ENCODE data around the gene SOCS1. TPM values are rescaled to one million over a fixed set of nuclear protein-coding genes. Genes with fewer than 3 reads are reported as not detected.

Gene SOCS1
- total and polyA plus RNA-seq, 2 of the 4 experiments (the other 2 are of a cell fraction): 2.0 to 22.0 TPM

- H2BK5ac ChIP-seq (ENCODE audit: low read depth, low read length, poor library complexity, severe bottlenecking): no peak overlapping the region
- no peak overlapping the region for H2BK15ac ChIP-seq (ENCODE audit: low read depth, low read length)
- H3K4ac ChIP-seq (ENCODE audit: low read depth, low read length): no peak overlapping the region
- TF ChIP-seq, protein P1, sequence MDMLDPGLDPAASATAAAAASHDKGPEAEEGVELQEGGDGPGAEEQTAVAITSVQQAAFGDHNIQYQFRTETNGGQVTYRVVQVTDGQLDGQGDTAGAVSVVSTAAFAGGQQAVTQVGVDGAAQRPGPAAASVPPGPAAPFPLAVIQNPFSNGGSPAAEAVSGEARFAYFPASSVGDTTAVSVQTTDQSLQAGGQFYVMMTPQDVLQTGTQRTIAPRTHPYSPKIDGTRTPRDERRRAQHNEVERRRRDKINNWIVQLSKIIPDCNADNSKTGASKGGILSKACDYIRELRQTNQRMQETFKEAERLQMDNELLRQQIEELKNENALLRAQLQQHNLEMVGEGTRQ (IDR thresholded peaks at IDR 0.05; ENCODE audit: low read depth, low read length): no peak
- TF ChIP-seq NFE2L2 (IDR thresholded peaks at IDR 0.05; ENCODE audit: low read depth, low read length) (no peak), RFX5 (IDR thresholded peaks at IDR 0.05; ENCODE audit: low read depth, low read length) (no peak), MAZ (IDR thresholded peaks at IDR 0.05; ENCODE audit: borderline replicate concordance, low read depth, low read length) (no peak), RCOR1 (IDR thresholded peaks at IDR 0.05; ENCODE audit: insufficient replicate concordance, low read length) (no peak), CEBPB (IDR thresholded peaks at IDR 0.05; ENCODE audit: low read depth, low read length) (no peak), FOS (IDR thresholded peaks at IDR 0.05; ENCODE audit: low read depth, low read length) (no peak), BHLHE40 (IDR thresholded peaks at IDR 0.05; ENCODE audit: low read depth, low read length) (no peak), RAD21 (IDR thresholded peaks at IDR 0.05; ENCODE audit: low read length) (no peak), MXI1 (IDR thresholded peaks at IDR 0.05; ENCODE audit: borderline replicate concordance, low read depth, low read length) (no peak), CHD1 (IDR thresholded peaks at IDR 0.05; ENCODE audit: low read depth, low read length) (no peak), CTCF (conservative IDR thresholded peaks at IDR 0.05; ENCODE audit: low read depth, low read length) (no peak), POLR2A (IDR thresholded peaks at IDR 0.05; ENCODE audit: low read depth, low read length) (no peak), SMC3 (IDR thresholded peaks at IDR 0.05; ENCODE audit: low read depth, low read length) (no peak), MAFK (IDR thresholded peaks at IDR 0.05; ENCODE audit: low read depth, low read length) (no peak)
- TF ChIP-seq, protein P2, sequence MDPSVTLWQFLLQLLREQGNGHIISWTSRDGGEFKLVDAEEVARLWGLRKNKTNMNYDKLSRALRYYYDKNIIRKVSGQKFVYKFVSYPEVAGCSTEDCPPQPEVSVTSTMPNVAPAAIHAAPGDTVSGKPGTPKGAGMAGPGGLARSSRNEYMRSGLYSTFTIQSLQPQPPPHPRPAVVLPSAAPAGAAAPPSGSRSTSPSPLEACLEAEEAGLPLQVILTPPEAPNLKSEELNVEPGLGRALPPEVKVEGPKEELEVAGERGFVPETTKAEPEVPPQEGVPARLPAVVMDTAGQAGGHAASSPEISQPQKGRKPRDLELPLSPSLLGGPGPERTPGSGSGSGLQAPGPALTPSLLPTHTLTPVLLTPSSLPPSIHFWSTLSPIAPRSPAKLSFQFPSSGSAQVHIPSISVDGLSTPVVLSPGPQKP (IDR thresholded peaks at IDR 0.05; ENCODE audit: borderline replicate concordance, low read depth, low read length): no peak
- POLR2A ChIA-PET (ENCODE audit: unreplicated experiment): no interaction called here
- peaks cover 23% of the 10 kb centered on the region for H3K9me3 ChIP-seq (ENCODE audit: control insufficient read depth, insufficient read depth, low read length)
- H3K36me3 ChIP-seq (ENCODE audit: control insufficient read depth, insufficient read depth, low read length): no peaks in the 10 kb centered on the region
- ATAC-seq (ENCODE audit: low read depth) (no peak), DNase-seq (no peak)
- no peak overlapping the region for H2BK120ac ChIP-seq (ENCODE audit: low read depth, low read length)
- H3K4me2 ChIP-seq (ENCODE audit: low read depth, low read length): no peak overlapping the region
- H3K4me3 ChIP-seq (ENCODE audit: insufficient read depth, low read depth, low read length): no peak overlapping the region
- no peak overlapping the region for H2BK20ac ChIP-seq (ENCODE audit: low read depth, low read length)
- H3K23ac ChIP-seq (ENCODE audit: low read depth, low read length): no peak overlapping the region
- WGBS, 2 experiments (ENCODE audit: extremely low coverage in 2 of 2, insufficient read length in 1 of 2): no CpG with 5 or more reads among the region's 3 CpGs
- H4K20me1 ChIP-seq (ENCODE audit: insufficient read depth, low read length): no peaks in the 10 kb centered on the region
- H2AK9ac ChIP-seq (replicated peaks; ENCODE audit: low read depth, low read length, poor library complexity): no peak overlapping the region
- CTCF ChIA-PET: no interaction called here
- no peak overlapping the region for H3K18ac ChIP-seq (ENCODE audit: low read depth, low read length)
- no peak overlapping the region for H2AK5ac ChIP-seq (ENCODE audit: low read depth, low read length)
- H3K9ac ChIP-seq (ENCODE audit: low read depth, low read length): no peak overlapping the region
- no peak overlapping the region for H3K27ac ChIP-seq (ENCODE audit: insufficient read depth, low read length)
- intact Hi-C loops (cut with micrococcal nuclease): no loop called here
- in situ Hi-C loops (cut with MboI; ENCODE audit: low sequenced_read_pairs): no loop called here
- no peak overlapping the region for H3K14ac ChIP-seq (replicated peaks; ENCODE audit: low read depth, low read length)
- H4K91ac ChIP-seq (ENCODE audit: insufficient read depth, low read depth, low read length): no peak overlapping the region
- dilution Hi-C loops (cut with HindIII; ENCODE audit: low sequenced_read_pairs, unreplicated experiment): no loop called here
- no TSS peak for BruUV-seq (replicated peaks)
- H2AFZ ChIP-seq (replicated peaks; ENCODE audit: low read length, poor library complexity): no peak overlapping the region
- H4K8ac ChIP-seq (ENCODE audit: low read depth in 2 of 2, low read length in 2 of 2): no peak overlapping the region
- no peaks in the 10 kb centered on the region for H3K9me1 ChIP-seq (ENCODE audit: insufficient read depth, low read length)
- no peak overlapping the region for H4K5ac ChIP-seq (ENCODE audit: low read depth, low read length)
- no peaks in the 10 kb centered on the region for H3K4me1 ChIP-seq (ENCODE audit: control insufficient read depth, insufficient read depth, low read length)
- peaks cover 5% of the 10 kb centered on the region; the same call in 1 of the 2 replicates for H3K27me3 ChIP-seq (ENCODE audit: control insufficient read depth, insufficient read depth, low read length)
- no peaks in the 10 kb centered on the region for H3K79me1 ChIP-seq (ENCODE audit: low read depth in 1 of 2, low read length in 2 of 2)
- no peak overlapping the region for H3K56ac ChIP-seq (ENCODE audit: extremely low read depth, insufficient read depth, low read length)
Observed at GRCh38 chr16:11215935-11216556, 40.0 kb downstream of the SOCS1 start.

Data from IMR-90 (cell line).